Aorta (tissue), 5 donors: ENCODE measurements around the gene GARNL3. TPM values are rescaled to one million over a fixed set of nuclear protein-coding genes. Genes with fewer than 3 reads are reported as not detected.

Experiments used
- ATAC-seq: fragments of 200-7000 bp; cut with Tn5 transposase; one replicate; pipeline ENCODE4 v1.9.1; 2022; ENCODE audit warnings: moderate library complexity; ENCODE audit not compliant: low FRiP score
- DNase-seq, 2 donors: peaks; one replicate each; pipeline ENCODE4 v3.0.0-alpha.2; 2020
- H3K27ac ChIP-seq, 2 donors: one replicate each; pipeline ENCODE4 v1.5.1; 2013; ENCODE audit warnings: low read length in 2 of 2, mild to moderate bottlenecking in 2 of 2, moderate library complexity in 2 of 2, control low read depth in 1 of 2, inconsistent platforms in 1 of 2, low read depth in 1 of 2
- H3K27me3 ChIP-seq, 2 donors: one replicate each; pipeline ENCODE4 v1.6.1; 2013; ENCODE audit warnings: control low read depth in 1 of 2, low read length in 1 of 2, mild to moderate bottlenecking in 1 of 2, moderate library complexity in 1 of 2; ENCODE audit not compliant: insufficient read depth in 2 of 2, control insufficient read depth in 1 of 2
- H3K36me3 ChIP-seq, 2 donors: one replicate each; pipeline ENCODE4 v1.6.1; 2013; ENCODE audit warnings: control low read depth in 1 of 2, low read length in 1 of 2, mild to moderate bottlenecking in 1 of 2; ENCODE audit not compliant: insufficient read depth in 2 of 2, control insufficient read depth in 1 of 2
- H3K4me1 ChIP-seq, 2 donors: one replicate each; pipeline ENCODE4 v1.6.1; 2013; ENCODE audit warnings: low read length in 2 of 2, control low read depth in 1 of 2, mild to moderate bottlenecking in 1 of 2, moderate library complexity in 1 of 2; ENCODE audit not compliant: insufficient read depth in 2 of 2, control insufficient read depth in 1 of 2
- H3K4me3 ChIP-seq, 2 donors: one replicate each; pipeline ENCODE4 v1.5.1; 2013; ENCODE audit warnings: low read length in 2 of 2, control low read depth in 1 of 2, mild to moderate bottlenecking in 1 of 2
- H3K9me3 ChIP-seq: one replicate; pipeline ENCODE4 v1.6.1; 2013; ENCODE audit warnings: mild to moderate bottlenecking, low read length; ENCODE audit not compliant: control insufficient read depth
- WGBS, 2 donors: extraction: QIAGEN DNeasy Blood & Tissue Kit; methylation state at CpG; one replicate each; pipeline ENCODE4 v1.1.7; 2013; 5-methylcytosine and 5-hydroxymethylcytosine counted together
- intact Hi-C, 2 donors: fragments of 100-400 bp; cut with DNase I; formaldehyde crosslinking; loops; one replicate each; pipeline versions ENCODE4 v1.14.2 to v1.15.0; 2022
- polyA plus RNA-seq, 2 donors: library from polyadenylated mRNA; stranded (reverse); fragments of 200-250 nt; gene quantifications; one replicate each; pipeline ENCODE4 v1.2.3, GENCODE V29; 2013
- total RNA-seq, 2 donors: library from RNA; stranded (reverse); fragmentation: NEBNext Ultra II Directional; extraction: Animal tissue kit (Norgen Biotek cat#: 25700); gene quantifications; one replicate each; pipeline ENCODE4 v1.2.1, GENCODE V29; 2021
- donor health status: healthy with polysubstance abuse.
- donor health status: Bipolar disorder and iron deficiency.
- donor health status: DM: no; HTN: no; CAD: no.
- donor health status: DM: no; HTN: no; CAD: no.
- donor health status: DM: yes; HTN: yes; CAD: no.

The GARNL3 gene
- total and polyA plus RNA-seq, 4 donors: 6.3 to 70.9 (median 42.8) TPM

DNA sequence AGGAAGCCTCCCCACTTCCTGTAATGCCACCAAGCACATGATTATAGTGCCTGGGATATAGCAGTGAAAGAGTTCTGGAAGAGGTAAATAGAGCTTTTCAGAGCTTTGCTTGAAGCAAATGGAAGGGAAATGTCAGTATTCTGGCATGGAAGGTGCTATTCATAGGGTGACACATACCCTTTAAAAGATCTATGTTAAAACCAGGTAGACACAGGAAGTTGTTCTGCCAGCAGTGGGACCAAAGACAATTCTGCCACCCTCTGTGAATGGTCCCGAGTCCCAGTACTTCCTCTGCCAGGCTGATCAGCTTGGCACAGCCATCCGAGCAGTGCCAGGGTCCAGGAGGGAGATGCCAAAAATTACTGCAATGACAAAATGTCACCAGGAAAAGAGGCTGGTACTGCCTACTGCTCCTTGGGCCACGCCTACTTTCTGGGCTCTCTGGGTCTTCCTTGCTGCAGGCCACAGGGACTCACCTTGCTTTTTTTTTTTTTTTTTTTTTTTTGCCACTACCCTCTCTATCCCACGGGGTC lies 26.7 kb downstream of the GARNL3 start:
- no peaks in the 10 kb centered on the region for H3K27me3 ChIP-seq
- H3K36me3 ChIP-seq: peaks cover 0 to 4% of the 10 kb centered on the region in 2 donors
- intact Hi-C loops: no loop called here
- no peak overlapping the region for H3K27ac ChIP-seq
- H3K4me3 ChIP-seq: no peak overlapping the region
- ATAC-seq: no peak
- no peak for DNase-seq
- peaks cover 6 to 7% of the 10 kb centered on the region in 2 donors for H3K4me1 ChIP-seq
- 43 to 50% methylated on average over 4 of the region's 4 CpGs for WGBS, 2 donors
- H3K9me3 ChIP-seq: no peaks in the 10 kb centered on the region

- peaks cover 6 to 7% of the 10 kb centered on the region in 2 donors for H3K4me1 ChIP-seq
- 93 to 95% methylated on average over 4 of the region's 4 CpGs for WGBS, 2 donors
- no peak overlapping the region for H3K4me3 ChIP-seq
- peaks cover 0 to 4% of the 10 kb centered on the region in 2 donors for H3K36me3 ChIP-seq
- intact Hi-C loops: no loop called here
- no peak for DNase-seq
- no peaks in the 10 kb centered on the region for H3K9me3 ChIP-seq
- no peaks in the 10 kb centered on the region for H3K27me3 ChIP-seq
- no peak for ATAC-seq
- H3K27ac ChIP-seq: no peak overlapping the region
Observed at GRCh38 chr9:127292415-127292814, 27.8 kb downstream of the GARNL3 start.

DNA sequence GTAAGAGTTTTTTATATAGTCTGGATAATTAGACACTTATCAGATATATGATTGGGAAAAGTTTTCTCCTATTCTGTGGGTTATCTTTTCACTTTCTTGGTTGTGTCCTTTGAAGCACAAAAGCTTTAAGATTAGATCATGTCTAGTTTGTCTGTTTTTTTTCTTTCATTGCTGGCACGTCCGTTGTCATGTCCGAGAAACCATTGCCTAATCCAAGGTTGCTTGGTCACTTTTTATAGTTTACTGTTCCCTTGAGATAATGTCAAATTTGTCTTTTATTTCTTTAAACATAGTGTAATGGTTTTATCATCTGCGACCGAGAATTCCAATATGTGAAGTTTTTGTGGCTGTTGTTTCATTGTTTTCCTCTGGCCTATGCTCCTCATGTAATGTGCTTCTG lies 28.8 kb downstream of the GARNL3 start:
- peaks cover 6 to 7% of the 10 kb centered on the region in 2 donors for H3K4me1 ChIP-seq
- H3K36me3 ChIP-seq: peaks cover 0 to 2% of the 10 kb centered on the region in 2 donors
- no peak for DNase-seq
- H3K4me3 ChIP-seq: no peak overlapping the region
- no peak for ATAC-seq
- intact Hi-C loops: no loop called here
- H3K9me3 ChIP-seq: no peaks in the 10 kb centered on the region
- no peaks in the 10 kb centered on the region for H3K27me3 ChIP-seq
- 11 to 23% methylated on average over 5 of the region's 5 CpGs for WGBS, 2 donors
- no peak overlapping the region for H3K27ac ChIP-seq

DNA sequence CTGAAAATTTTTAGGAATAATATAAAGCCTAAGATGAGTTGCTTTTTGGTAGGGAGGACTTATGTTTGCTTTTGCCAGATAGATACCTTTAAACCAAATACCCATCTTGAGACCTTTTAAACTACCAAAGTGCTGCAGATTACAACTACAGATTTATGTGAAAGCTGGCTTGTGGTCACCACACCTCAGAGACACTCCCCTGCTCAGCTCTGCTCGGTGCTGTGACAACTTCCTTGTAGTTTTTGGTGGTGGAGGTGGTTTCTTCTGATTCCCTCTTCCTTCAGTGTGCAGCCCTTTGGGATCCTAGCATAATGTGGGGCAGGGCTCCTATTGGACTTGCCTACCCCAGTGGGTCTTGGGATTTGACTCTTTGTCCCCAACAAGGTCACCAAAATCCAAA lies 29.2 kb downstream of the GARNL3 start:
- Histone ChIP-seq H3K4me1 (peaks cover 6 to 7% of the 10 kb centered on the region in 2 donors), H3K27me3 (no peaks in the 10 kb centered on the region), H3K36me3 (peaks cover 0 to 2% of the 10 kb centered on the region in 2 donors), H3K9me3 (no peaks in the 10 kb centered on the region), H3K27ac (no peak overlapping the region), H3K4me3 (no peak overlapping the region)
- no peak for DNase-seq
- WGBS, 2 donors: 4 to 17% methylated on average over 1 of the region's 1 CpG
- no peak for ATAC-seq
- intact Hi-C loops: no loop called here

GRCh38 chr9:127295005-127295404 lies 30.4 kb downstream of the GARNL3 start:
- no peak for ATAC-seq
- no peak overlapping the region for H3K4me3 ChIP-seq
- DNase-seq: no peak
- no peaks in the 10 kb centered on the region for H3K27me3 ChIP-seq
- H3K4me1 ChIP-seq: peaks cover 6 to 7% of the 10 kb centered on the region in 2 donors
- H3K27ac ChIP-seq: no peak overlapping the region
- WGBS, 2 donors: 83 to 95% methylated on average over 1 of the region's 1 CpG
- peaks cover 0 to 2% of the 10 kb centered on the region in 2 donors for H3K36me3 ChIP-seq
- intact Hi-C loops: no loop called here
- H3K9me3 ChIP-seq: no peaks in the 10 kb centered on the region

GRCh38 chr9:127300886-127301447 lies 36.4 kb downstream of the GARNL3 start:
- no peaks in the 10 kb centered on the region for H3K9me3 ChIP-seq
- H3K4me3 ChIP-seq: no peak overlapping the region
- 93 to 96% methylated on average over 3 of the region's 3 CpGs for WGBS, 2 donors
- no peak for ATAC-seq
- intact Hi-C loops: loop anchor here in 1 of 2 donors (5.0 kb wide), 1 partner anchor 34 kb away; no protein-coding TSS in a partner anchor
- H3K27me3 ChIP-seq: no peaks in the 10 kb centered on the region
- H3K4me1 ChIP-seq: peaks cover 2 to 4% of the 10 kb centered on the region in 2 donors
- no peak overlapping the region for H3K27ac ChIP-seq
- no peak for DNase-seq
- peaks cover 0 to 2% of the 10 kb centered on the region in 2 donors for H3K36me3 ChIP-seq

DNA sequence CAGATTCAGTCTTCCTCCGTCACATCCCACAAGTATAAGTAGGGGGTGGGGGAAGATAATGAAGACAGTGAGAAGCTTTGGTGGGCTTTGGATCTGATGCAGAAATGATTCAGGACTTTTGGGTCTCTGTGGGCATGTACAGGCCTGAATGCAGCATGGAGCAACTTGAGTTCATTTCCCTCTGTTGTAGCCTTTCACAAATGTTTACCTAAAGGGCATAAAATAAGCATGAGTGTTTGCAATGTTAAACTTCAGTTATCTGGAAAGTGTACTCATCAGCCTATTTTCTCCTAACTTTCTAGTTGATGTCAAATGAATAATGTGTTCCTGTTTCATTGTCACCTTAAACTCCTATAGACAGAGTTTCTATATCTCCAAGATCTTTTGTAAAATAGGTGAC lies 39.3 kb downstream of the GARNL3 start:
- Histone ChIP-seq H3K36me3 (peaks cover 0 to 2% of the 10 kb centered on the region in 2 donors), H3K27ac (no peak overlapping the region), H3K4me1 (peaks cover 2 to 6% of the 10 kb centered on the region in 2 donors), H3K9me3 (no peaks in the 10 kb centered on the region), H3K4me3 (no peak overlapping the region), H3K27me3 (no peaks in the 10 kb centered on the region)
- DNase-seq: no peak
- intact Hi-C loops: loop anchor here in 1 of 2 donors (5.0 kb wide), 1 partner anchor 37 kb away; no protein-coding TSS in a partner anchor
- 85 to 88% methylated on average over 1 of the region's 1 CpG for WGBS, 2 donors
- ATAC-seq: no peak

- Histone ChIP-seq H3K4me1 (peaks cover 2 to 6% of the 10 kb centered on the region in 2 donors), H3K27me3 (no peaks in the 10 kb centered on the region), H3K27ac (no peak overlapping the region), H3K4me3 (no peak overlapping the region), H3K9me3 (no peaks in the 10 kb centered on the region), H3K36me3 (peaks cover 0 to 2% of the 10 kb centered on the region in 2 donors)
- intact Hi-C loops: no loop called here
- no peak for ATAC-seq
- no peak for DNase-seq
- 96 to 100% methylated on average over 1 of the region's 1 CpG for WGBS, 2 donors
Observed at GRCh38 chr9:127305206-127305837, 40.7 kb downstream of the GARNL3 start.

DNA sequence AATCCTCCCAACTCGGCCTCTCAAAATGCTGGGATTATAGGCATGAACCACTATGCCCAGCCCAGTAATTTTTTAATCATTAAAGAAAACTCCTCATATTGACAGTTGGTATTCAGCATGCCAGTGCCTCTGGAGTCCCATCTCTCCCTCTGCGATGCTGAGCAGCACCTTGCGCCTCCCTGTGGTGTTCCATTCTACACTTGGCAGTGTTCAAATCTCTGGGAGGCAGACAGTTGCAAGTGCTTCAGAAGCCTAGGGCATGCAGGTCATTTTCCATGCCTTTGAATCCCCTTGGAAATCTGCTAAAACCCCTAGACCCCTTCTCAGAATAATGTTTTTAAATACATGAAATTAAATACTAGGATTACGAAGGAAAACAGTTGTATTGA lies 41.3 kb downstream of the GARNL3 start:
- no peak overlapping the region for H3K4me3 ChIP-seq
- ATAC-seq (no peak), DNase-seq (no peak)
- peaks cover 2 to 6% of the 10 kb centered on the region in 2 donors for H3K4me1 ChIP-seq
- H3K27ac ChIP-seq: no peak overlapping the region
- no peaks in the 10 kb centered on the region for H3K9me3 ChIP-seq
- intact Hi-C loops: no loop called here
- no peaks in the 10 kb centered on the region for H3K27me3 ChIP-seq
- H3K36me3 ChIP-seq: peaks cover 0 to 2% of the 10 kb centered on the region in 2 donors
- WGBS, 2 donors: 70 to 71% methylated on average over 4 of the region's 4 CpGs
